OCI-LY7 (cell line): ENCODE results near the gene HSD11B1L. TPM values are rescaled to one million over a fixed set of nuclear protein-coding genes. Genes with fewer than 3 reads are reported as not detected.

ENCODE experiments used
- BruUV-seq: library from RNA; stranded (reverse); fragments of 400-500 nt; replicated peaks from 2 replicates; lab custom pipeline; 2021; lab: Mats Ljungman, UMichigan
- CTCF ChIA-PET: fragments of 300-600 bp; sonication (Branson Sonifier 250); formaldehyde crosslinking; loops from one replicate; lab custom pipeline; 2022; ENCODE audit warnings: antibody characterized with exemption; ENCODE audit not compliant: unreplicated experiment; lab: Charles Lee
- POLR2A ChIA-PET: fragments of 300-600 bp; sonication (Branson Sonifier 250); formaldehyde crosslinking; loops from one replicate; lab custom pipeline; 2022; ENCODE audit warnings: antibody characterized with exemption; lab: Charles Lee
- DNase-seq: peaks from one replicate; pipeline ENCODE4 v3.0.0-alpha.2; 2015; ENCODE audit warnings: low spot score
- H2AFZ ChIP-seq: fragments of 200-600 bp; sonication (generic), shearing (Covaris generic); 2 replicates; pipeline ENCODE4 v1.6.1; 2014; ENCODE audit warnings: mild to moderate bottlenecking, antibody characterized with exemption, low read length, moderate library complexity
- H3K27ac ChIP-seq: fragments of 200-600 bp; sonication (generic); 2 replicates; pipeline ENCODE4 v1.5.1; 2014; ENCODE audit warnings: mixed run types, low read depth, mild to moderate bottlenecking, moderate library complexity, low read length, inconsistent platforms; ENCODE audit not compliant: poor library complexity, severe bottlenecking
- H3K36me3 ChIP-seq: fragments of 200-600 bp; sonication (generic); 2 replicates; pipeline ENCODE4 v1.6.1; 2014; ENCODE audit warnings: mild to moderate bottlenecking, antibody characterized with exemption, low read length, moderate library complexity, mixed read lengths; ENCODE audit not compliant: insufficient read depth
- H3K4me1 ChIP-seq: fragments of 200-600 bp; sonication (generic); 2 replicates; pipeline ENCODE4 v1.5.1; 2014; ENCODE audit warnings: mild to moderate bottlenecking, low read length; ENCODE audit not compliant: insufficient read depth, poor library complexity, severe bottlenecking
- H3K4me2 ChIP-seq: fragments of 200-600 bp; sonication (generic); 2 replicates; pipeline ENCODE4 v1.6.1; 2014; ENCODE audit warnings: mild to moderate bottlenecking, low read length
- H3K4me3 ChIP-seq: fragments of 200-600 bp; sonication (generic); 2 replicates; pipeline ENCODE4 v1.5.1; 2014; ENCODE audit warnings: mild to moderate bottlenecking, low read depth, low read length; ENCODE audit not compliant: poor library complexity, severe bottlenecking
- H3K79me2 ChIP-seq: fragments of 200-600 bp; sonication (generic); 2 replicates; pipeline ENCODE4 v1.6.1; 2016; ENCODE audit warnings: low read depth, mild to moderate bottlenecking, low read length, moderate library complexity, mixed read lengths; ENCODE audit not compliant: insufficient read depth
- H3K9me2 ChIP-seq: fragments of 200-600 bp; sonication (generic); 2 replicates; pipeline ENCODE4 v1.6.1; 2016; ENCODE audit warnings: mild to moderate bottlenecking, low read length, mixed read lengths; ENCODE audit not compliant: insufficient read depth
- H3K9me3 ChIP-seq: fragments of 200-600 bp; sonication (generic); 2 replicates; pipeline ENCODE4 v1.6.1; 2014; ENCODE audit warnings: mild to moderate bottlenecking, mixed run types, low read length, mixed read lengths
- H4K20me1 ChIP-seq: fragments of 200-600 bp; sonication (generic); 2 replicates; pipeline ENCODE4 v1.6.1; 2014; ENCODE audit warnings: mild to moderate bottlenecking, antibody characterized with exemption, low read length, moderate library complexity, mixed read lengths; ENCODE audit not compliant: insufficient read depth
- CTCF ChIP-seq: fragments of 200-600 bp; sonication (generic); conservative IDR thresholded peaks from 2 replicates; pipeline ENCODE4 v1.5.1; 2014; ENCODE audit warnings: mild to moderate bottlenecking, antibody characterized with exemption, low read length, moderate library complexity, mixed read lengths
- EZH2phosphoT487 ChIP-seq: fragments of 200-600 bp; sonication (generic); IDR thresholded peaks from 2 replicates; pipeline ENCODE4 v1.6.1; 2018; ENCODE audit warnings: low read depth, borderline replicate concordance, mild to moderate bottlenecking, mixed run types, antibody characterized with exemption, low read length, moderate library complexity, mixed read lengths
- intact Hi-C: fragments of 100-400 bp; cut with micrococcal nuclease; formaldehyde crosslinking; loops from one replicate; pipeline ENCODE4 v1.10.0; 2022; ENCODE audit not compliant: unreplicated experiment
- total RNA-seq, 2 experiments: library from RNA; depleted of rRNA in 1 of 2; stranded (reverse); fragments of >200 nt in 1 of 2; shearing (Covaris generic) in 1 of 2; gene quantifications; 2 replicates each; pipeline ENCODE4 v1.2.3, GENCODE V29; 2014 to 2022

The HSD11B1L gene
- total RNA-seq, 2 experiments from 2014 or later, result 4.6 to 4.9 TPM

GRCh38 chr19:5693195-5694166 lies 12.7 kb downstream of the HSD11B1L start:
- Histone ChIP-seq H3K4me1 (peaks cover 7% of the 10 kb centered on the region), H3K79me2 (peaks cover 37% of the 10 kb centered on the region), H3K9me2 (no peaks in the 10 kb centered on the region), H4K20me1 (0 out of 2 replicates have a peak, but pooled peaks cover 6% of the 10 kb centered on the region), H2AFZ (no peak overlapping the region), H3K36me3 (peaks cover 81% of the 10 kb centered on the region), H3K27ac (no peak overlapping the region), H3K4me3 (no peak overlapping the region), H3K9me3 (no peaks in the 10 kb centered on the region), H3K4me2 (no peak overlapping the region)
- DNase-seq, result no peak
- TF ChIP-seq EZH2phosphoT487 (no peak), CTCF (no peak)
- CTCF ChIA-PET, result no interaction called here
- no TSS peak for BruUV-seq
- POLR2A ChIA-PET, result no interaction called here
- intact Hi-C loops, result no loop called here

- BruUV-seq, result no TSS peak
- Histone ChIP-seq H3K4me2 (no peak overlapping the region), H3K9me2 (no peaks in the 10 kb centered on the region), H4K20me1 (0 out of 2 replicates have a peak, but pooled peaks cover 6% of the 10 kb centered on the region), H3K9me3 (no peaks in the 10 kb centered on the region), H3K79me2 (peaks cover 37% of the 10 kb centered on the region), H3K4me3 (no peak overlapping the region), H3K4me1 (peaks cover 12% of the 10 kb centered on the region), H3K36me3 (peaks cover 90% of the 10 kb centered on the region), H2AFZ (no peak overlapping the region), H3K27ac (no peak overlapping the region)
- intact Hi-C loops, result no loop called here
- TF ChIP-seq CTCF, result no peak
- TF ChIP-seq EZH2phosphoT487, result no peak
- DNase-seq, result no peak
- CTCF ChIA-PET, result no interaction called here
- POLR2A ChIA-PET, result no interaction called here
These were observed 13.5 kb downstream of the HSD11B1L start for GRCh38 chr19:5694167-5694955.
